OCI-LY7 (cell line): Measurements from ENCODE around the gene RBM25.

Source experiments
- CTCF ChIP-seq: fragments of 200-600 bp; sonication (generic); conservative IDR thresholded peaks from 2 replicates; pipeline ENCODE4 v1.5.1; 2014; ENCODE audit warnings: mild to moderate bottlenecking, antibody characterized with exemption, low read length, moderate library complexity, mixed read lengths
- EZH2phosphoT487 ChIP-seq: fragments of 200-600 bp; sonication (generic); IDR thresholded peaks from 2 replicates; pipeline ENCODE4 v1.6.1; 2018; ENCODE audit warnings: low read depth, borderline replicate concordance, mild to moderate bottlenecking, mixed run types, antibody characterized with exemption, low read length, moderate library complexity, mixed read lengths

- no peak for TF ChIP-seq CTCF
- no peak for TF ChIP-seq EZH2phosphoT487
Observed at GRCh38 chr14:73100334-73100733, 42.0 kb downstream of the RBM25 start.
